K562 (cell line): ENCODE results near the gene APOM. TPM values are rescaled to one million over a fixed set of nuclear protein-coding genes. Genes with fewer than 3 reads are reported as not detected.

Experiments
- ARNT ChIP-seq, 2 experiments: fragments of 450-650 bp; IDR thresholded peaks; 2 replicates each; pipeline ENCODE4 v1.6.1; 2016; ENCODE audit warnings: mild to moderate bottlenecking in 1 of 2
- CCAR2 ChIP-seq: fragments of 200-400 bp; formaldehyde crosslinking; IDR thresholded peaks from 2 replicates; pipeline ENCODE4 v1.6.1; 2017; ENCODE audit warnings: mild to moderate bottlenecking, low read depth, low read length
- CEBPZ ChIP-seq: fragments of 150-350 bp; IDR thresholded peaks from 2 replicates; pipeline ENCODE4 v1.6.1; 2014; ENCODE audit warnings: low read depth, mild to moderate bottlenecking, low read length, borderline replicate concordance
- DIDO1 ChIP-seq: fragments of 450-650 bp; IDR thresholded peaks from 2 replicates; pipeline ENCODE4 v1.6.1; 2016; ENCODE audit warnings: low read depth, missing biosample characterization, missing genetic modification characterization
- ETV6 ChIP-seq, 3 experiments: fragments of 150-350 bp in 1 of 3; sonication (generic) in 1 of 3; formaldehyde crosslinking in 1 of 3; IDR thresholded peaks; 2 replicates each; pipeline versions ENCODE4 v1.6.1 to v1.8.0; 2014 to 2022; ENCODE audit warnings: borderline replicate concordance in 2 of 3, low read depth in 2 of 3, antibody characterized with exemption in 1 of 3, low read length in 1 of 3, mild to moderate bottlenecking in 1 of 3, missing genetic modification reagents in 1 of 3
- FOXA3 ChIP-seq, 2 experiments: fragments of 450-650 bp in 1 of 2; sonication (generic) in 1 of 2; formaldehyde crosslinking; IDR thresholded peaks in 1 of 2; conservative IDR thresholded peaks in 1 of 2; 2 replicates each; pipeline versions ENCODE4 v1.4.0 to v1.8.0; 2020 to 2022; ENCODE audit warnings: mild to moderate bottlenecking in 2 of 2, missing genetic modification reagents in 1 of 2
- FOXP4 ChIP-seq: sonication (generic); formaldehyde crosslinking; IDR thresholded peaks from 2 replicates; pipeline ENCODE4 v1.8.0; 2022; ENCODE audit warnings: mild to moderate bottlenecking, missing genetic modification reagents, borderline replicate concordance
- HIVEP1 ChIP-seq: fragments of 250-450 bp; sonication (Bioruptor Pico); IDR thresholded peaks from 2 replicates; pipeline ENCODE4 v1.4.0; 2020; ENCODE audit warnings: mild to moderate bottlenecking
- POU5F1 ChIP-seq: fragments of 150-350 bp; IDR thresholded peaks from 2 replicates; pipeline ENCODE4 v1.6.1; 2014; ENCODE audit warnings: borderline replicate concordance, low read length, low read depth, mild to moderate bottlenecking; ENCODE audit not compliant: partially characterized antibody
- TBL1XR1 ChIP-seq, 2 experiments: IDR thresholded peaks; 2 replicates each; pipeline ENCODE4 v1.6.1; 2012; ENCODE audit warnings: improper control_type of control experiment in 2 of 2, low read length in 2 of 2, mild to moderate bottlenecking in 1 of 2
- TBP ChIP-seq: optimal IDR thresholded peaks from 2 replicates; pipeline ENCODE3; 2011; ENCODE audit warnings: low read depth, low read length, improper control_type of control experiment
- VEZF1 ChIP-seq: fragments of 200-800 bp; sonication (Bioruptor generic); IDR thresholded peaks from 2 replicates; pipeline ENCODE4 v1.6.1; 2017; ENCODE audit warnings: missing genetic modification characterization, missing compliant biosample characterization
- XRCC5 ChIP-seq: fragments of 200-400 bp; formaldehyde crosslinking; IDR thresholded peaks from 2 replicates; pipeline ENCODE4 v1.6.1; 2017; ENCODE audit warnings: low read depth, mild to moderate bottlenecking, low read length
- ZBTB34 ChIP-seq: fragments of 250-450 bp; sonication (Bioruptor Pico); IDR thresholded peaks from 2 replicates; pipeline ENCODE4 v1.8.0; 2021; ENCODE audit warnings: mild to moderate bottlenecking, moderate library complexity
- ZC3H4 ChIP-seq: sonication (generic); formaldehyde crosslinking; IDR thresholded peaks from 2 replicates; pipeline ENCODE4 v1.9.0; 2021; ENCODE audit warnings: missing genetic modification reagents, borderline replicate concordance
- ZFP30 ChIP-seq: fragments of 250-450 bp; sonication (Bioruptor Pico); IDR thresholded peaks from 2 replicates; pipeline ENCODE4 v1.8.0; 2022; ENCODE audit warnings: moderate library complexity, mild to moderate bottlenecking, inconsistent platforms, borderline replicate concordance
- ZNF143 ChIP-seq: sonication (generic); formaldehyde crosslinking; IDR thresholded peaks from 2 replicates; pipeline ENCODE4 v1.9.0; 2022; ENCODE audit warnings: mild to moderate bottlenecking, missing genetic modification reagents
- ZNF668 ChIP-seq: fragments of 250-450 bp; sonication (Bioruptor Pico); IDR thresholded peaks from 2 replicates; pipeline ENCODE4 v1.8.0; 2022; ENCODE audit warnings: mild to moderate bottlenecking, inconsistent platforms
- polyA plus RNA-seq, 8 experiments: library from polyadenylated mRNA; depleted of rRNA in 4 of 8; stranded (reverse) in 5 of 8; unstranded in 3 of 8; fragments of >200 nt; fragmentation: Nextera tagmentation in 2 of 8; fragmentation: Illumina TruSeq in 1 of 8; extraction: Ambion mirVana in 2 of 8; extraction: Trizol in 1 of 8; gene quantifications; 2 replicates each; pipeline versions ENCODE4 v1.2.1 to v1.2.3, GENCODE V29; 2011 to 2014; ENCODE audit warnings: inconsistent platforms in 1 of 8, missing spikeins in 1 of 8
- total RNA-seq, 7 experiments: library from RNA; depleted of rRNA in 6 of 7; stranded (reverse); fragments of >200 nt in 6 of 7; fragmentation: Illumina TruSeq in 2 of 7; extraction: Trizol in 2 of 7; gene quantifications; 2 replicates each; pipeline versions ENCODE4 v1.2.1 to v1.2.3, GENCODE V29; 2011 to 2021; ENCODE audit warnings: low replicate concordance in 1 of 7

APOM gene
- total and polyA plus RNA-seq, 9 of the 15 experiments (the other 6 are each of a cell fraction or from before 2014, with no cell fraction given): 5.7 to 24.3 (median 10.4) TPM

- TF ChIP-seq CEBPZ (no peak), ZNF143 (CRISPR knock-in tag) (no peak), POU5F1 (no peak), DIDO1 (tag) (no peak), ETV6 (IDR thresholded peaks at IDR 0.05; ENCODE audit: borderline replicate concordance in 1 of 2, low read depth in 2 of 2, low read length in 1 of 2) (no peak), ETV6 (CRISPR knock-in tag; IDR thresholded peaks at IDR 0.05; ENCODE audit: borderline replicate concordance) (no peak), TBP (peak; percentile 95), FOXA3 (CRISPR knock-in tag; conservative IDR thresholded peaks at IDR 0.05 in 1 of 2, IDR thresholded peaks at IDR 0.05 in 1 of 2) (peak in 1 of 2 experiments; percentile 40; a peak in 1 of 4 replicates), ZC3H4 (CRISPR knock-in tag) (no peak), ZFP30 (no peak), XRCC5 (no peak), CCAR2 (no peak), ARNT (IDR thresholded peaks at IDR 0.05) (no peak), TBL1XR1 (IDR thresholded peaks at IDR 0.05; ENCODE audit: low read length in 2 of 2) (no peak), ZNF668 (CRISPR knock-in tag) (no peak), HIVEP1 (CRISPR knock-in tag) (peak; percentile 85), ZBTB34 (CRISPR knock-in tag) (no peak), FOXP4 (CRISPR knock-in tag) (no peak), VEZF1 (CRISPR knock-in tag) (peak; percentile 100)
Measured at GRCh38 chr6:31620586-31621319, 34.9 kb upstream of the APOM start, which contains the start of gene PRRC2A (continued).
